SK-N-SH (cell line): ENCODE measurements around the gene KIF4A. TPM values are rescaled to one million over a fixed set of nuclear protein-coding genes. Genes with fewer than 3 reads are reported as not detected.

ENCODE experiments used
- CTCF ChIA-PET: fragments of 300-600, 350-600 bp; formaldehyde crosslinking; extraction: SDS; loops from one replicate; lab custom pipeline; 2021; lab: Yijun Ruan, JAX
- POLR2A ChIA-PET: fragments of 350-600 bp; sonication (Branson Sonifier 250); formaldehyde crosslinking; extraction: SDS; loops from one replicate; lab custom pipeline; 2020; ENCODE audit warnings: antibody characterized with exemption, inconsistent platforms; lab: Yijun Ruan, JAX
- DNase-seq: peaks from one replicate; pipeline ENCODE4 v3.0.0; 2012
- H2AFZ ChIP-seq: fragments of 200-600 bp; sonication (generic); 2 replicates; pipeline ENCODE4 v1.8.1; 2016; ENCODE audit warnings: antibody characterized with exemption, mild to moderate bottlenecking, low read depth
- H3F3A ChIP-seq: fragments of 200-600 bp; sonication (generic); replicated peaks from 2 replicates; pipeline ENCODE3; 2016; ENCODE audit warnings: antibody characterized with exemption, mild to moderate bottlenecking; ENCODE audit not compliant: insufficient read depth
- H3K27ac ChIP-seq, 2 experiments: fragments of 200-500 bp in 1 of 2; fragments of 200-600 bp in 1 of 2; sonication (Bioruptor generic) in 1 of 2; sonication (generic), shearing (Covaris generic) in 1 of 2; 2 replicates each; pipeline versions ENCODE4 v1.5.1 to v1.6.1; 2014 to 2016; ENCODE audit warnings: low read depth in 2 of 2, inconsistent platforms in 1 of 2, low read length in 1 of 2, mild to moderate bottlenecking in 1 of 2, mixed read lengths in 1 of 2
- H3K27me3 ChIP-seq: fragments of 200-600 bp; sonication (generic), shearing (Covaris generic); 2 replicates; pipeline ENCODE4 v1.6.1; 2016; ENCODE audit warnings: mixed run types; ENCODE audit not compliant: insufficient read depth
- H3K36me3 ChIP-seq, 2 experiments: fragments of 200-500 bp in 1 of 2; fragments of 200-600 bp in 1 of 2; sonication (Bioruptor generic) in 1 of 2; sonication (generic) in 1 of 2; replicated peaks in 1 of 2; 2 replicates each; pipeline versions ENCODE3 to v1.5.1; 2014 to 2016; ENCODE audit warnings: low read length in 1 of 2, mild to moderate bottlenecking in 1 of 2; ENCODE audit not compliant: insufficient read depth in 2 of 2, control insufficient read depth in 1 of 2
- H3K4me1 ChIP-seq, 2 experiments: fragments of 200-500 bp in 1 of 2; fragments of 200-600 bp in 1 of 2; sonication (Bioruptor generic) in 1 of 2; sonication (generic), shearing (Covaris generic) in 1 of 2; 2 replicates each; pipeline versions ENCODE4 v1.5.1 to v1.6.1; 2014 to 2016; ENCODE audit warnings: low read depth in 1 of 2, low read length in 1 of 2, mixed run types in 1 of 2; ENCODE audit not compliant: insufficient read depth in 2 of 2, control insufficient read depth in 1 of 2
- H3K4me2 ChIP-seq: fragments of 200-600 bp; sonication (generic), shearing (Covaris generic); 2 replicates; pipeline ENCODE4 v1.6.1; 2017; ENCODE audit warnings: mixed run types
- H3K4me3 ChIP-seq, 2 experiments: fragments of 200-500 bp in 1 of 2; fragments of 200-600 bp in 1 of 2; sonication (Bioruptor generic) in 1 of 2; sonication (generic), shearing (Covaris generic) in 1 of 2; 2 replicates each; pipeline versions ENCODE4 v1.5.1 to v1.8.1; 2014 to 2016; ENCODE audit warnings: low read depth in 2 of 2, inconsistent platforms in 1 of 2, low read length in 1 of 2, mild to moderate bottlenecking in 1 of 2, mixed read lengths in 1 of 2, moderate library complexity in 1 of 2
- H3K79me2 ChIP-seq: fragments of 200-600 bp; sonication (generic); 2 replicates; pipeline ENCODE4 v1.8.1; 2017; ENCODE audit warnings: mild to moderate bottlenecking; ENCODE audit not compliant: insufficient read depth
- H3K9ac ChIP-seq: fragments of 200-600 bp; sonication (generic); 2 replicates; pipeline ENCODE4 v1.6.1; 2017; ENCODE audit warnings: mixed run types
- H3K9me2 ChIP-seq: fragments of 200-600 bp; sonication (generic); 2 replicates; pipeline ENCODE4 v1.6.1; 2017; ENCODE audit warnings: mixed run types
- H3K9me3 ChIP-seq: fragments of 200-600 bp; sonication (generic); 2 replicates; pipeline ENCODE4 v1.6.1; 2017; ENCODE audit warnings: mixed run types, mild to moderate bottlenecking, moderate library complexity
- H4K20me1 ChIP-seq: fragments of 200-600 bp; sonication (generic); 2 replicates; pipeline ENCODE4 v1.6.1; 2017; ENCODE audit warnings: mild to moderate bottlenecking, mixed run types; ENCODE audit not compliant: insufficient read depth
- EP300 ChIP-seq, 2 experiments: IDR thresholded peaks; 2 replicates each; pipeline versions ENCODE4 v1.4.0 to v1.6.1; 2012; ENCODE audit warnings: borderline replicate concordance in 1 of 2, low read depth in 1 of 2, low read length in 1 of 2
- NFIC ChIP-seq: IDR thresholded peaks from 2 replicates; pipeline ENCODE4 v1.4.0; 2012; ENCODE audit warnings: borderline replicate concordance
- PBX3 ChIP-seq: IDR thresholded peaks from 2 replicates; pipeline ENCODE4; 2012
- RAD21 ChIP-seq: IDR thresholded peaks from 2 replicates; pipeline ENCODE4 v1.6.1; 2012; ENCODE audit warnings: mild to moderate bottlenecking, low read length
- REST ChIP-seq: IDR thresholded peaks from 2 replicates; pipeline ENCODE4 v1.6.1; 2012; ENCODE audit warnings: mild to moderate bottlenecking, low read depth, low read length, moderate library complexity
- SIN3A ChIP-seq: IDR thresholded peaks from 2 replicates; pipeline ENCODE4 v1.6.1; 2012; ENCODE audit warnings: low read depth, mild to moderate bottlenecking, low read length, moderate library complexity, borderline replicate concordance
- SMC3 ChIP-seq: IDR thresholded peaks from 2 replicates; pipeline ENCODE4 v1.6.1; 2012; ENCODE audit warnings: low read depth, low read length, improper control_type of control experiment
- WGBS: methylation state at CpG from one replicate; pipeline ENCODE4 v1.1.6; 2017; ENCODE audit warnings: low lambda C conversion rate; 5-methylcytosine and 5-hydroxymethylcytosine counted together
- polyA plus RNA-seq, 3 experiments: library from polyadenylated mRNA; depleted of rRNA; stranded (reverse); fragments of >200 nt; gene quantifications; 2 replicates each; pipeline ENCODE4 v1.2.3, GENCODE V29; 2012
- TF ChIP-seq, protein P1 (sequence below): fragments of 200-600 bp; sonication (generic); IDR thresholded peaks from 2 replicates; pipeline ENCODE4 v1.6.1; 2017; ENCODE audit warnings: antibody characterized with exemption, mild to moderate bottlenecking, moderate library complexity

KIF4A gene
- polyA plus RNA-seq, 1 of the 3 experiments (the other 2 are of a cell fraction), result 11.5 TPM

- DNase-seq, result peak; percentile 44
- Histone ChIP-seq H3K9me2 (no peaks in the 10 kb centered on the region), H3K9me3 (no peaks in the 10 kb centered on the region), H3K36me3 (no peaks in the 10 kb centered on the region), H2AFZ (no peak overlapping the region), H3K79me2 (no peaks in the 10 kb centered on the region), H3K4me3 (no peak overlapping the region), H3K4me1 (no peaks in the 10 kb centered on the region), H3K27me3 (no peaks in the 10 kb centered on the region; the same call in 1 of the 2 replicates), H3K27ac (no peak overlapping the region), H3K9ac (no peak overlapping the region), H3K4me2 (no peak overlapping the region), H4K20me1 (no peaks in the 10 kb centered on the region), H3F3A (no peaks in the 10 kb centered on the region)
- ChIA-PET CTCF (no interaction called here), POLR2A (no interaction called here)
- WGBS, result 11% methylated on average over 7 of the region's 7 CpGs
- TF ChIP-seq RAD21 (peak; percentile 39), REST (no peak), EP300 (IDR thresholded peaks at IDR 0.05; ENCODE audit: borderline replicate concordance in 1 of 2, low read depth in 1 of 2, low read length in 1 of 2) (no peak), SMC3 (peak; percentile 30), PBX3 (no peak), SIN3A (no peak)
- TF ChIP-seq, protein P1, sequence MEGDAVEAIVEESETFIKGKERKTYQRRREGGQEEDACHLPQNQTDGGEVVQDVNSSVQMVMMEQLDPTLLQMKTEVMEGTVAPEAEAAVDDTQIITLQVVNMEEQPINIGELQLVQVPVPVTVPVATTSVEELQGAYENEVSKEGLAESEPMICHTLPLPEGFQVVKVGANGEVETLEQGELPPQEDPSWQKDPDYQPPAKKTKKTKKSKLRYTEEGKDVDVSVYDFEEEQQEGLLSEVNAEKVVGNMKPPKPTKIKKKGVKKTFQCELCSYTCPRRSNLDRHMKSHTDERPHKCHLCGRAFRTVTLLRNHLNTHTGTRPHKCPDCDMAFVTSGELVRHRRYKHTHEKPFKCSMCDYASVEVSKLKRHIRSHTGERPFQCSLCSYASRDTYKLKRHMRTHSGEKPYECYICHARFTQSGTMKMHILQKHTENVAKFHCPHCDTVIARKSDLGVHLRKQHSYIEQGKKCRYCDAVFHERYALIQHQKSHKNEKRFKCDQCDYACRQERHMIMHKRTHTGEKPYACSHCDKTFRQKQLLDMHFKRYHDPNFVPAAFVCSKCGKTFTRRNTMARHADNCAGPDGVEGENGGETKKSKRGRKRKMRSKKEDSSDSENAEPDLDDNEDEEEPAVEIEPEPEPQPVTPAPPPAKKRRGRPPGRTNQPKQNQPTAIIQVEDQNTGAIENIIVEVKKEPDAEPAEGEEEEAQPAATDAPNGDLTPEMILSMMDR, result peak; percentile 54
Measured at GRCh38 chrX:70262952-70263567, 26.8 kb upstream of the KIF4A start.

DNA sequence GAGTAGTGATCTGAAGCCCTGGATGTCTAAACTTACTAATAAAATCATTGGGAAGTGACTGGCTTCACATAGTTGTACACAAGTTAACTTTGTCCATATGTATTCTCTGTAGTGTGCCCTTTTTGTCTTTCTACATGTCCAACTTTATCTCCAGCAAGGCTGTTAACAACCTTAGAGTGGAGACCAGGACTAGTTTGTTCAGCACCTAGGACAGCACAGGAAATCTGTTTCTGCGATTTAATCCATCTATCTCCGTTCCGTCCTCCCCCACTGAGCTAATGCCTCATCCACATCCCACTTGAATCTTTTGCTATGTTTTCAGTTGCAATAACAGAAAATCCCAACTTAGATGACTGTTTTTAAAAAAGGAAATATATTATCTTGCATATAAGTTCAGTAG lies 25.1 kb upstream of the KIF4A start:
- Histone ChIP-seq H3K79me2 (no peaks in the 10 kb centered on the region), H2AFZ (no peak overlapping the region), H3K36me3 (no peaks in the 10 kb centered on the region), H3K27me3 (no peaks in the 10 kb centered on the region), H4K20me1 (no peaks in the 10 kb centered on the region), H3K4me3 (no peak overlapping the region), H3K4me2 (no peak overlapping the region), H3F3A (no peaks in the 10 kb centered on the region), H3K4me1 (no peaks in the 10 kb centered on the region), H3K27ac (no peak overlapping the region), H3K9me3 (no peaks in the 10 kb centered on the region), H3K9me2 (no peaks in the 10 kb centered on the region), H3K9ac (no peak overlapping the region)
- DNase-seq, result no peak
- CTCF ChIA-PET, result no interaction called here
- POLR2A ChIA-PET, result no interaction called here
- TF ChIP-seq NFIC (no peak), REST (peak; percentile 90), SMC3 (no peak)
- 44% methylated on average over 3 of the region's 3 CpGs for WGBS
